DMS53 treated with DMSO at 0.1 percent for 48 hours (cell line): ENCODE data around the gene ADPRHL1.
"Not testable (repeated sequence)": the region's sequence is repeated elsewhere in the genome, so short reads cannot be mapped to it uniquely, and the experiment has no call there.

Experiments
- DNase-seq: peaks from one replicate; lab custom pipeline; 2025; ENCODE audit not compliant: unreplicated experiment; lab: John Stamatoyannopoulos, UW

The ADPRHL1 gene

GRCh38 chr13:113373811-113374485, 79.3 kb downstream of the ADPRHL1 start:
- DNase-seq = no peak

- DNase-seq = not testable (repeated sequence)
Observed at GRCh38 chr13:113371701-113372100, 81.6 kb downstream of the ADPRHL1 start.

- no peak for DNase-seq
Observed at GRCh38 chr13:113371061-113371460, 82.2 kb downstream of the ADPRHL1 start.

GRCh38 chr13:113369881-113370280, 83.4 kb downstream of the ADPRHL1 start:
- DNase-seq = no peak

- DNase-seq = no peak
Observed at GRCh38 chr13:113369189-113369588, 84.1 kb downstream of the ADPRHL1 start.

GRCh38 chr13:113368353-113368752, 84.9 kb downstream of the ADPRHL1 start:
- not testable (repeated sequence) for DNase-seq

GRCh38 chr13:113367771-113368170, 85.5 kb downstream of the ADPRHL1 start:
- DNase-seq = no peak

- no peak for DNase-seq
Observed at GRCh38 chr13:113367020-113367560, 86.2 kb downstream of the ADPRHL1 start.

- no peak for DNase-seq
Observed at GRCh38 chr13:113365971-113366588, 87.2 kb downstream of the ADPRHL1 start.

GRCh38 chr13:113365583-113365970, 87.7 kb downstream of the ADPRHL1 start:
- DNase-seq = no peak

GRCh38 chr13:113364901-113365582, 88.2 kb downstream of the ADPRHL1 start:
- DNase-seq = no peak

- no peak for DNase-seq
Observed at GRCh38 chr13:113364311-113364889, 88.9 kb downstream of the ADPRHL1 start.

- DNase-seq = no peak
Observed at GRCh38 chr13:113361406-113361805, 91.9 kb downstream of the ADPRHL1 start.

GRCh38 chr13:113360446-113360845, 92.8 kb downstream of the ADPRHL1 start:
- no peak for DNase-seq

GRCh38 chr13:113359571-113359970, 93.7 kb downstream of the ADPRHL1 start:
- no peak for DNase-seq

- DNase-seq = no peak
Observed at GRCh38 chr13:113358653-113359190, 94.6 kb downstream of the ADPRHL1 start.

GRCh38 chr13:113357529-113357928, 95.8 kb downstream of the ADPRHL1 start:
- DNase-seq = no peak

- DNase-seq = no peak
Observed at GRCh38 chr13:113356596-113356995, 96.7 kb downstream of the ADPRHL1 start.

- DNase-seq = no peak
Observed at GRCh38 chr13:113355621-113356020, 97.7 kb downstream of the ADPRHL1 start.

- no peak for DNase-seq
Observed at GRCh38 chr13:113354831-113355610, 98.3 kb downstream of the ADPRHL1 start.

- no peak for DNase-seq
Observed at GRCh38 chr13:113353254-113353653, 100.0 kb downstream of the ADPRHL1 start.
